ENCODE data around the gene DHX36. TPM values are rescaled to one million over a fixed set of nuclear protein-coding genes. Genes with fewer than 3 reads are reported as not detected.

The DHX36 gene
- total RNA-seq, 1 donor from 2014 or later = 147 TPM

- Mint-ChIP-seq H3K9me3 (ENCODE audit: unreplicated experiment) (peaks cover 3% of the 10 kb centered on the region), H3K4me1 (ENCODE audit: low read depth, unreplicated experiment) (peaks cover 16% of the 10 kb centered on the region), H3K27ac (ENCODE audit: unreplicated experiment) (no peak overlapping the region), H3K27me3 (ENCODE audit: unreplicated experiment) (peaks cover 1% of the 10 kb centered on the region), H3K4me3 (ENCODE audit: unreplicated experiment) (no peak overlapping the region), H3K36me3 (ENCODE audit: unreplicated experiment) (no peaks in the 10 kb centered on the region)
- DNase-seq = no peak
- TF ChIP-seq, protein P1, sequence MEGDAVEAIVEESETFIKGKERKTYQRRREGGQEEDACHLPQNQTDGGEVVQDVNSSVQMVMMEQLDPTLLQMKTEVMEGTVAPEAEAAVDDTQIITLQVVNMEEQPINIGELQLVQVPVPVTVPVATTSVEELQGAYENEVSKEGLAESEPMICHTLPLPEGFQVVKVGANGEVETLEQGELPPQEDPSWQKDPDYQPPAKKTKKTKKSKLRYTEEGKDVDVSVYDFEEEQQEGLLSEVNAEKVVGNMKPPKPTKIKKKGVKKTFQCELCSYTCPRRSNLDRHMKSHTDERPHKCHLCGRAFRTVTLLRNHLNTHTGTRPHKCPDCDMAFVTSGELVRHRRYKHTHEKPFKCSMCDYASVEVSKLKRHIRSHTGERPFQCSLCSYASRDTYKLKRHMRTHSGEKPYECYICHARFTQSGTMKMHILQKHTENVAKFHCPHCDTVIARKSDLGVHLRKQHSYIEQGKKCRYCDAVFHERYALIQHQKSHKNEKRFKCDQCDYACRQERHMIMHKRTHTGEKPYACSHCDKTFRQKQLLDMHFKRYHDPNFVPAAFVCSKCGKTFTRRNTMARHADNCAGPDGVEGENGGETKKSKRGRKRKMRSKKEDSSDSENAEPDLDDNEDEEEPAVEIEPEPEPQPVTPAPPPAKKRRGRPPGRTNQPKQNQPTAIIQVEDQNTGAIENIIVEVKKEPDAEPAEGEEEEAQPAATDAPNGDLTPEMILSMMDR (IDR thresholded peaks at IDR 0.05; ENCODE audit: partially characterized antibody, unreplicated experiment) = no peak
Measured at GRCh38 chr3:154251610-154252009, 72.7 kb downstream of the DHX36 start.

DNA sequence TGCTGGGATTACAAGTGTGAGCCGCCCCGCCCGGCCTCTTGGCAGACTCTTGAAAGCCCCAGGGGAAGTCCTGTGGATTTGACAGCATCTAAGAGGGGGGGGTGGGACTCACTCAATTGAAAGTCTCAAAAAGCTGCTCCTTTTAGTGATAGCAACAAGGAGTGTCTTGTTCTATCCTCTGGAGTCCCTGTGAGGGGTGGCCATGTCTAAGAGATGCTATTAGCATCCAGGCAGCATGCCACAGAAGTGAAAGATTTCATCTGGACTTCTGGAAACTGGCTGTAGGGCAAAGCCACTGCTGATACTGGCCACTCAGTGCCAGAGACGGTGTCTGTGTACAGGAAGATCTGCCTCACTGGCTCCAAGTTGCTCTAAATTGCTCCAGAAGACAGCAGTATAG lies 74.0 kb downstream of the DHX36 start:
- Mint-ChIP-seq H3K36me3 (ENCODE audit: unreplicated experiment) (no peaks in the 10 kb centered on the region), H3K27ac (ENCODE audit: unreplicated experiment) (no peak overlapping the region), H3K9me3 (ENCODE audit: unreplicated experiment) (peaks cover 3% of the 10 kb centered on the region), H3K4me3 (ENCODE audit: unreplicated experiment) (no peak overlapping the region), H3K4me1 (ENCODE audit: low read depth, unreplicated experiment) (peaks cover 16% of the 10 kb centered on the region), H3K27me3 (ENCODE audit: unreplicated experiment) (no peaks in the 10 kb centered on the region)
- TF ChIP-seq, protein P1 (IDR thresholded peaks at IDR 0.05; ENCODE audit: partially characterized antibody, unreplicated experiment) = no peak
- DNase-seq = no peak

DNA sequence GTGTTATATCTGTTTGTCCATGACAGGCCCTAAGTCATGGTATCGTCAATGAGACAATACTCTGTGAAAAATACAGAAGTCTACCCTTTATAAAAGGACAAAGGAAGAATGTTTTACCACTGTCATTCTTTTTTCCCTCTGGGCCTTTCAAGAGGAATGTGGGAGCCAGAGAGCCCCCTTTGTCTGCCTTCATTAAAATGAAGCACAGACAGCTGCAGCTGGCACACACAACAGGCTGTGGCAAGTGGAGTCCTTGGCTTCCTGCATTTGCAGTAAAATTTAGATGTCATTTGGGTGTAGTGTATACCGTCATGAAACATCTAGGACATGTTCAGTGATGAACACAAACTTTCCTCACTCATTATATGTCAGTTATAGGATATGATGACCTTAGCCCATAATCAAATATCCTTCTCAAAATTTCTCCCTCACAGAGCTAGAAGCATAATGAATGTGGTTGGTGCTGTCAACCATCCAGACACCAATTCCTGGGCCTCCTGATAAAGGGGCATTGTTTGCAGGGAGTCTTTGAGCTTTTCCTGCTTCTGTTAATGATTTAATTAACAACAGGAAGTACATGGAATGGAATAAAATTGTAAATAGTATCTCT lies 76.4 kb downstream of the DHX36 start:
- Mint-ChIP-seq H3K27ac (ENCODE audit: unreplicated experiment) (no peak overlapping the region), H3K4me3 (ENCODE audit: unreplicated experiment) (no peak overlapping the region), H3K27me3 (ENCODE audit: unreplicated experiment) (no peaks in the 10 kb centered on the region), H3K36me3 (ENCODE audit: unreplicated experiment) (no peaks in the 10 kb centered on the region), H3K9me3 (ENCODE audit: unreplicated experiment) (peaks cover 2% of the 10 kb centered on the region), H3K4me1 (ENCODE audit: low read depth, unreplicated experiment) (peaks cover 15% of the 10 kb centered on the region)
- no peak for DNase-seq
- TF ChIP-seq, protein P1 (IDR thresholded peaks at IDR 0.05; ENCODE audit: partially characterized antibody, unreplicated experiment) = no peak

DNA sequence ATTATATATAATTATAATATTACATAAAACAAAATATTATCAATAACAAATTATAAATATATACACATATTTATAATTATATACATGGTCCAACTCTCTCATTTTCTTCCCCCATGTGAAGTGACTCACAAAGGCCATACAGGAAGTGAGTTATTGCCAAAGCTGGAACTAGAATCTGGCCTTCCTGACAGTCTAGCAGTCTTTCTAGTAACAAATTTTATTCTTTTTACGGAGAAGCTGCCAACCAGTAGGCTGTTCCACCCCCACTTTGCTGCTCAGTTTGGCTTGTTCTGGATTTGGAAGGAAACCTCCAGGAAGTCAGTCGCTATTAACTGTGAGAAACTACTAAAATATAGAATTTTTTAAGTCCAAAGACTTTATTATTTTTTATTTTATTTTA lies 79.6 kb downstream of the DHX36 start:
- Mint-ChIP-seq H3K4me3 (ENCODE audit: unreplicated experiment) (no peak overlapping the region), H3K36me3 (ENCODE audit: unreplicated experiment) (no peaks in the 10 kb centered on the region)
- TF ChIP-seq, protein P1 (IDR thresholded peaks at IDR 0.05; ENCODE audit: partially characterized antibody, unreplicated experiment) = no peak

DNA sequence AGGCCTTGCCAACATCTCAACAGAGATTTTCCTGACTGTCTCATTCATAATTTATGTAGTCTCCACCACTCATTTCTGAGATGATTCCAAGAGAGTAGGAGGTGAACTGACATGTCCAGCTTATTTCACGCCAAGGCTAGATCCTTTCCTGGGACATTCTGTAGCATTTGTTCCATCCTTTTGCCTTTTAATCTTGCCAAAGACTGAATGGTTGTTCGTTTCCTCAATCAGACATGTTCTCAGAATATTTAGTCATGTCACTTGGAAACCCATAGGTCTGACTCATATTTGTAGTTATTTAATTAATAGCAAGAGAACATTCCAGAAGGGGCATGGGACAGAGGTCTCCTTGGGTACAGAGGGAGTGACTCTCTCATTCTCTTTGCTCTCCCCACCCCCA lies 80.9 kb downstream of the DHX36 start:
- no peak overlapping the region for H3K4me3 Mint-ChIP-seq (ENCODE audit: unreplicated experiment)
- no peak overlapping the region for H3K27ac Mint-ChIP-seq (ENCODE audit: unreplicated experiment)
- no peaks in the 10 kb centered on the region for H3K36me3 Mint-ChIP-seq (ENCODE audit: unreplicated experiment)
- peaks cover 11% of the 10 kb centered on the region for H3K4me1 Mint-ChIP-seq (ENCODE audit: low read depth, unreplicated experiment)
- peaks cover 2% of the 10 kb centered on the region for H3K9me3 Mint-ChIP-seq (ENCODE audit: unreplicated experiment)
- DNase-seq = no peak
- no peaks in the 10 kb centered on the region for H3K27me3 Mint-ChIP-seq (ENCODE audit: unreplicated experiment)
- TF ChIP-seq, protein P1 (IDR thresholded peaks at IDR 0.05; ENCODE audit: partially characterized antibody, unreplicated experiment) = no peak

More for the DNA sequence above, 79.6 kb downstream of the DHX36 start:
- Mint-ChIP-seq H3K27me3 (ENCODE audit: unreplicated experiment) (no peaks in the 10 kb centered on the region), H3K9me3 (ENCODE audit: unreplicated experiment) (peaks cover 2% of the 10 kb centered on the region), H3K4me1 (ENCODE audit: low read depth, unreplicated experiment) (peaks cover 10% of the 10 kb centered on the region), H3K27ac (ENCODE audit: unreplicated experiment) (no peak overlapping the region)
- no peak for DNase-seq
